Glutamatergic neuron (in vitro differentiated cells): Measurements from ENCODE around the gene C1orf105. TPM values are rescaled to one million over a fixed set of nuclear protein-coding genes. Genes with fewer than 3 reads are reported as not detected.
"Not testable (repeated sequence)": the region's sequence is repeated elsewhere in the genome, so short reads cannot be mapped to it uniquely, and the experiment has no call there.

ENCODE experiments used
- DNase-seq: peaks from one replicate; pipeline ENCODE4 v3.0.0; 2022
- H3K27ac Mint-ChIP-seq: one replicate; pipeline ENCODE4 v1.8.0; 2020; ENCODE audit warnings: mild to moderate bottlenecking, mixed read lengths, inconsistent platforms; ENCODE audit not compliant: unreplicated experiment
- H3K27me3 Mint-ChIP-seq: one replicate; pipeline ENCODE4 v1.8.0; 2020; ENCODE audit warnings: mild to moderate bottlenecking, moderate library complexity, mixed read lengths, inconsistent platforms; ENCODE audit not compliant: unreplicated experiment
- H3K36me3 Mint-ChIP-seq: one replicate; pipeline ENCODE4 v1.8.0; 2020; ENCODE audit warnings: mild to moderate bottlenecking, mixed read lengths, inconsistent platforms; ENCODE audit not compliant: unreplicated experiment
- H3K4me1 Mint-ChIP-seq: one replicate; pipeline ENCODE4 v1.8.0; 2020; ENCODE audit warnings: mild to moderate bottlenecking, low read depth, mixed read lengths, inconsistent platforms; ENCODE audit not compliant: unreplicated experiment
- H3K4me3 Mint-ChIP-seq: one replicate; pipeline ENCODE4 v1.8.0; 2020; ENCODE audit warnings: mild to moderate bottlenecking, mixed read lengths, inconsistent platforms; ENCODE audit not compliant: unreplicated experiment
- H3K9me3 Mint-ChIP-seq: one replicate; pipeline ENCODE4 v1.8.0; 2020; ENCODE audit warnings: mild to moderate bottlenecking, moderate library complexity, mixed read lengths, inconsistent platforms; ENCODE audit not compliant: unreplicated experiment
- CTCF ChIP-seq: fragments of 200-600 bp; sonication (generic); IDR thresholded peaks from one replicate; pipeline ENCODE4 v1.5.0; 2021; ENCODE audit not compliant: partially characterized antibody, unreplicated experiment
- total RNA-seq: library from RNA; stranded (reverse); fragmentation: NEBNext Ultra II Directional; extraction: Animal tissue kit (Norgen Biotek cat#: 25700); gene quantifications from one replicate; pipeline ENCODE4 v1.2.1, GENCODE V29; 2021; ENCODE audit not compliant: unreplicated experiment

The C1orf105 gene
- total RNA-seq, 1 donor from 2014 or later, result not detected

- H3K9me3 Mint-ChIP-seq, result no peaks in the 10 kb centered on the region
- TF ChIP-seq CTCF, result no peak
- H3K4me3 Mint-ChIP-seq, result no peak overlapping the region
- H3K36me3 Mint-ChIP-seq, result no peaks in the 10 kb centered on the region
- H3K27me3 Mint-ChIP-seq, result peaks cover 2% of the 10 kb centered on the region
- no peaks in the 10 kb centered on the region for H3K4me1 Mint-ChIP-seq
- no peak overlapping the region for H3K27ac Mint-ChIP-seq
- DNase-seq, result no peak
Observed at GRCh38 chr1:172489847-172490246, 69.4 kb downstream of the C1orf105 start.

- Mint-ChIP-seq H3K27ac (no peak overlapping the region), H3K36me3 (no peaks in the 10 kb centered on the region), H3K9me3 (no peaks in the 10 kb centered on the region), H3K4me1 (peaks cover 6% of the 10 kb centered on the region), H3K4me3 (no peak overlapping the region), H3K27me3 (no peaks in the 10 kb centered on the region)
- no peak for DNase-seq
- no peak for TF ChIP-seq CTCF
Observed at GRCh38 chr1:172492421-172492820, 71.9 kb downstream of the C1orf105 start.

GRCh38 chr1:172494166-172494565 lies 73.7 kb downstream of the C1orf105 start:
- Mint-ChIP-seq H3K9me3 (no peaks in the 10 kb centered on the region), H3K4me3 (no peak overlapping the region)
- no peak for DNase-seq

GRCh38 chr1:172496127-172496526 lies 75.6 kb downstream of the C1orf105 start:
- DNase-seq, H3K4me3 Mint-ChIP-seq, H3K4me1 Mint-ChIP-seq, H3K27ac Mint-ChIP-seq, H3K36me3 Mint-ChIP-seq, H3K9me3 Mint-ChIP-seq, H3K27me3 Mint-ChIP-seq: not testable (repeated sequence)

More at GRCh38 chr1:172494166-172494565, 73.7 kb downstream of the C1orf105 start:
- Mint-ChIP-seq H3K27ac (no peak overlapping the region), H3K27me3 (no peaks in the 10 kb centered on the region), H3K36me3 (no peaks in the 10 kb centered on the region), H3K4me1 (peaks cover 10% of the 10 kb centered on the region)
- TF ChIP-seq CTCF, result no peak

GRCh38 chr1:172496678-172497077 lies 76.2 kb downstream of the C1orf105 start:
- no peak overlapping the region for H3K4me3 Mint-ChIP-seq
- H3K27ac Mint-ChIP-seq, result no peak overlapping the region
- DNase-seq, result no peak
- no peaks in the 10 kb centered on the region for H3K9me3 Mint-ChIP-seq
- H3K4me1 Mint-ChIP-seq, result peaks cover 10% of the 10 kb centered on the region
- no peak for TF ChIP-seq CTCF
- H3K27me3 Mint-ChIP-seq, result no peaks in the 10 kb centered on the region
- no peaks in the 10 kb centered on the region for H3K36me3 Mint-ChIP-seq

GRCh38 chr1:172497230-172497629 lies 76.7 kb downstream of the C1orf105 start:
- H3K4me3 Mint-ChIP-seq, result no peak overlapping the region
- H3K27ac Mint-ChIP-seq, result no peak overlapping the region
- peak; percentile 18 for DNase-seq
- peaks cover 10% of the 10 kb centered on the region for H3K4me1 Mint-ChIP-seq
- H3K36me3 Mint-ChIP-seq, result no peaks in the 10 kb centered on the region
- no peaks in the 10 kb centered on the region for H3K27me3 Mint-ChIP-seq
- no peaks in the 10 kb centered on the region for H3K9me3 Mint-ChIP-seq
- TF ChIP-seq CTCF, result no peak
